SK-N-SH (cell line): Measurements from ENCODE around the gene MTCP1.

Experiments
- EP300 ChIP-seq, 2 experiments: IDR thresholded peaks; 2 replicates each; pipeline versions ENCODE4 v1.4.0 to v1.6.1; 2012; ENCODE audit warnings: borderline replicate concordance in 1 of 2, low read depth in 1 of 2, low read length in 1 of 2
- JUND ChIP-seq: IDR thresholded peaks from 2 replicates; pipeline ENCODE4 v1.4.0; 2012
- NRF1 ChIP-seq: IDR thresholded peaks from 2 replicates; pipeline ENCODE4 v1.6.1; 2012; ENCODE audit warnings: low read depth, mild to moderate bottlenecking, low read length
- TF ChIP-seq, protein P1 (sequence below): IDR thresholded peaks from 2 replicates; pipeline ENCODE4; 2012

DNA sequence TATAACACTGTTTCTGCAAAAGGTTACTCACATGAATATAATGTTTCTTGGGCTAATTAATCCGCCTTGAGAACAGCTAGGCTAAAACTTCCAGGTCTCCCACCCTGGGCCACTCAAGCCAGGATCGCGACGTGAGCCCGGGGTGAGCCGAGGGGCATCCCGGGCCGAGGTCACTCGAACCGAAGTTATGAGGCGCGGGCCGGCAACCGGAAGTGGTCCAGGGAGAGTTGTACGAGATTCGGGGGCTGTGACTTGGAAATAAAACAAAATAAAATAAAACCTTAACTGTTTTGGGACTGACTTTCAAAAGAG, 317 bp downstream of the MTCP1 start:
- TF ChIP-seq, protein P1, sequence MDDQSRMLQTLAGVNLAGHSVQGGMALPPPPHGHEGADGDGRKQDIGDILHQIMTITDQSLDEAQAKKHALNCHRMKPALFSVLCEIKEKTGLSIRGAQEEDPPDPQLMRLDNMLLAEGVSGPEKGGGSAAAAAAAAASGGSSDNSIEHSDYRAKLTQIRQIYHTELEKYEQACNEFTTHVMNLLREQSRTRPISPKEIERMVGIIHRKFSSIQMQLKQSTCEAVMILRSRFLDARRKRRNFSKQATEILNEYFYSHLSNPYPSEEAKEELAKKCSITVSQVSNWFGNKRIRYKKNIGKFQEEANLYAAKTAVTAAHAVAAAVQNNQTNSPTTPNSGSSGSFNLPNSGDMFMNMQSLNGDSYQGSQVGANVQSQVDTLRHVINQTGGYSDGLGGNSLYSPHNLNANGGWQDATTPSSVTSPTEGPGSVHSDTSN, result no peak
- TF ChIP-seq EP300 (IDR thresholded peaks at IDR 0.05; ENCODE audit: borderline replicate concordance in 1 of 2, low read depth in 1 of 2, low read length in 1 of 2), result no peak
- TF ChIP-seq JUND, result no peak
- no peak for TF ChIP-seq NRF1
